ENCODE measurements around the gene KCNAB2.

The KCNAB2 gene

GRCh38 chr1:6085666-6086065 lies 40.0 kb downstream of the KCNAB2 start:
- no peak for DNase-seq

- DNase-seq, result no peak
Measured at GRCh38 chr1:6086358-6086757, 40.7 kb downstream of the KCNAB2 start.

- no peak for DNase-seq
Measured at GRCh38 chr1:6086762-6087376, 41.2 kb downstream of the KCNAB2 start.

GRCh38 chr1:6087377-6087772 lies 41.7 kb downstream of the KCNAB2 start:
- DNase-seq, result no peak

GRCh38 chr1:6087958-6088357 lies 42.3 kb downstream of the KCNAB2 start:
- DNase-seq, result no peak

- DNase-seq, result no peak
Measured at GRCh38 chr1:6088956-6089355, 43.3 kb downstream of the KCNAB2 start.

GRCh38 chr1:6090288-6090687 lies 44.6 kb downstream of the KCNAB2 start:
- DNase-seq, result no peak

GRCh38 chr1:6090996-6091822 lies 45.5 kb downstream of the KCNAB2 start:
- no peak for DNase-seq

GRCh38 chr1:6091823-6092109 lies 46.1 kb downstream of the KCNAB2 start:
- DNase-seq, result no peak

- no peak for DNase-seq
Measured at GRCh38 chr1:6092211-6092610, 46.5 kb downstream of the KCNAB2 start.

GRCh38 chr1:6093071-6093470 lies 47.4 kb downstream of the KCNAB2 start:
- no peak for DNase-seq

- DNase-seq, result no peak
Measured at GRCh38 chr1:6093611-6094010, 47.9 kb downstream of the KCNAB2 start.

- DNase-seq, result no peak
Measured at GRCh38 chr1:6094246-6094645, 48.6 kb downstream of the KCNAB2 start.

- DNase-seq, result no peak
Measured at GRCh38 chr1:6094801-6095505, 49.3 kb downstream of the KCNAB2 start.

- DNase-seq, result no peak
Measured at GRCh38 chr1:6095511-6096242, 50.0 kb downstream of the KCNAB2 start.

- DNase-seq, result no peak
Measured at GRCh38 chr1:6096243-6097116, 50.8 kb downstream of the KCNAB2 start.

GRCh38 chr1:6097117-6097595 lies 51.5 kb downstream of the KCNAB2 start:
- DNase-seq, result no peak

GRCh38 chr1:6097824-6098223 lies 52.1 kb downstream of the KCNAB2 start:
- no peak for DNase-seq

- peak; percentile 55 for DNase-seq
Measured at GRCh38 chr1:6098303-6099215, 52.9 kb downstream of the KCNAB2 start.

- DNase-seq, result no peak
Measured at GRCh38 chr1:6099297-6099696, 53.6 kb downstream of the KCNAB2 start.

Measured in EL (cell line).